GM18858 (cell line): ENCODE results near the gene PDE2A.

Source experiments
- ATAC-seq: cut with Tn5 transposase; IDR thresholded peaks from one replicate; pipeline ENCODE4 v1.9.1; 2021; ENCODE audit not compliant: unreplicated experiment

PDE2A gene

GRCh38 chr11:72637926-72638325 is 36.3 kb downstream of the PDE2A start:
- no peak for ATAC-seq

- ATAC-seq, result no peak
These were observed 37.0 kb downstream of the PDE2A start for GRCh38 chr11:72637198-72637597.

GRCh38 chr11:72636376-72636775 is 37.8 kb downstream of the PDE2A start:
- ATAC-seq, result no peak

DNA sequence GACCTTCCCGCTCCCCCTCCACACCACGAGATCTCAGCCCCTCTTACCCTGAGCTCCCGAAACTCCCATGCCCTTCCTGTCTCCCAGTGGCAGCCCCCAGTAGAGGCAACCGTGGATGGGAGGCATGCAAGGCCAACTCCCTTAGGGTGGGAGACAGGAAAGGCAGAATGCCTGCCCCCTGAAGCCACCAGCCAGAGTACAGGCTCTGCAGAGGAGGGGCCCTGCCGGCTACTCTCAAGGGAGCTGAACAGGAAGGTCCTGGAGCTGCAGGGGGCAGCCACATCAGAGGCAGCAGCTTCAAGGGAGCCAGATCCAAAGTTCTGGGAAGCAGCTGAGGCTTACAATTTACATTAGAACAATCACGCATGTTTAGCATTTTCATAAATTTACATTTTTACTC is 38.3 kb downstream of the PDE2A start:
- ATAC-seq, result no peak

DNA sequence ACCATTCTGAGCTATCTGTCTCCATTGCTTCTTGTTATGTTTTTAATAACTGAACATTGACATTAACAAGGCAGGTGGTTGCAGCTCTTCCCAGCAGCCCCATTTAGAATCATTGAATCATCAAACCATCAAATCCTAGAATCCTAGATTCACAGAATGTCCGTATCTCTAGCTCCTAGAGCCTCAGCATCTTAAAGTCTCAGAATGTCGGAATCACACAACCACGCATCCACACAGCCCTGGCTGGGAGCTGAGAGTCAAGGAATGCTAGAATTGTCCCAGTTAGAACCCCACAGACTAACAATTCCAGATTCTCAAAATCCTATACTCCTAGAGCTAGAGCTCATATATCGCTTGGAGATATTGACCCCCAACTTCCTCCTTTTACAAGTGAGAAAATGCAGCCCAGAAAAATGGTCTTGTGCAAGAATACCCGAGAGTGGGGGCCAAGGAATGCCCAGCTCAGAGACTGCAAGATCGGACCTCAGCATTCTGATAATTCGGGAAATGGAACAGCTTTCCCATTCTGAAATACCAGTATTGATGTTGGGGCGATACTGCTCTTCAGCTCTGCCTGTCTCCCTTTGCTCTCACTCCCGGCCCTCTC is 38.8 kb downstream of the PDE2A start:
- ATAC-seq, result no peak

GRCh38 chr11:72634472-72635095 is 39.6 kb downstream of the PDE2A start:
- no peak for ATAC-seq

DNA sequence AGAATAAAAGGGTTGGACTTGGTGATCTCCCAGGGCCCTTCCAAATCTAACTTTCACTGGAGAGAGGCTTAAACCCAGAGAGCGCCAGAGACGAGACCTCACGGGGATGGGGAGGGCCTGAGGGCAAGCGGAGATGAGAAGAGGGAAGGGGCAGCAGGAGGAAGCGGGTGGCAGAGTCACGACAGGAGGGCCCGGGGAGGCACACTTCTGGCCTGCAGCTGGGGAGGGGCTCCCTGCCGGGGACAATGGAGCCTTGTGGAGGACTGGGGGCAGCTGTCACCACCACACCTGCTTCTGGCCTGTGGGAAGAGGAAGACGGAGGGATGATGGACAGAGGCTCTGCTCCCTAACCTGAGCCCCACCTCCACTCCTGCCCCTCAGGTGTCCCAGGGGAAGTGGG is 40.2 kb downstream of the PDE2A start:
- no peak for ATAC-seq

DNA sequence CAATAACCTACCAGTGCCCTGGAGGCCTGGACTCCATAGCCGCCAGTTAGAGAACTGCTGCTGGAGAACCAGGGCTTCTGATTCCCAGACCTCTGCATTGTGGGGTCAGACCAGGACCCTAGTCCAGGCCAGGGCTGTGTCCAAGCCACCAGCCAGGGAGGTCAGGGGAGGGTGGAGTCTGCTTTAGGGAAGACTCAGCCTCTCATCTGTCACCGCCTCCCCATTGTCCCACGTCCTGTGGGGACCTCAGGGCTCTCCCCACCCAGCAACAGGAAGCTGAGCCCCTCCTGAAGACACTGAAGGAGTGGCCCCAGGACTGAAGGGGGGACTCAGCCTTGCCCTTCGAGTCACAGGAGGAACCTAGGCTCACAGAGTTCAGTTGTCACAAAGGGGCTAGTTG is 41.2 kb downstream of the PDE2A start:
- no peak for ATAC-seq

GRCh38 chr11:72631806-72632731 is 42.2 kb downstream of the PDE2A start:
- no peak for ATAC-seq

DNA sequence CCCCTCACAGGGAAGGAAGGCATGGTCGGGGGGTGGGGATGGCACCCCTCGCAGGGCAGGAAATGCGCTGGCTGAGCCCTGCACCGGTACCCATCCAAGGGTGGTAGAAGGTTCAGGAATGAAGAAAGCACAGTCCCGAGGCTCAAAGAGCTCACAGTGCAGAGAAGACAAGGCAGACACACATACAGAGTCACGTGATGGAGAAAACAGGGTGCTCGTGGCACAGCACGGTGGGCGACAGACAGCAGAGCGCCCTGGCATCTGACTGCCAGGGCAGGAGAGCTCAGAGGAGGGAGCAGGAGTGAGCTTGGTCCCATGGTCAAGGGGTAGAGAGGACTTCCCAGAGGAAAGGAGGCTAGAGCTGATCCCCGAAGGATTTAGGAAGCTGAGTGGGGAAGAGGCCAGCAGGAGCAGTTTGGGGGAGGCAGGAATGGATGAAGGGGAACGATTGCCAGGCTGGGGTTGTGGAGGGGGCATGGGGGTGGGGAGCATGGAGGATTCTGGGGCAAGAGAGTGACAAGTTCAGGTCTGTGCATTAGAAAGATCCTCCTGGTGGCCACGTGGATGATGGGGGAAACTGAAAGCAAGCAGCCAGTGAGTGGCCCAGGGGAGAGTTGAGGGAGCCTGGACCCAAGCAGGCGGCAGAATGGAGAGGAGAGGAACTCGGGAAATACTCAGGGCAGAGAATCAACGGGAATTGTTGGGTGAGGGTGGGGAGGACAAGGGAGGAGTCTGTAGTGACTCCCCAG is 43.9 kb downstream of the PDE2A start:
- ATAC-seq, result no peak

- ATAC-seq, result no peak
These were observed 45.0 kb downstream of the PDE2A start for GRCh38 chr11:72629266-72629665.

DNA sequence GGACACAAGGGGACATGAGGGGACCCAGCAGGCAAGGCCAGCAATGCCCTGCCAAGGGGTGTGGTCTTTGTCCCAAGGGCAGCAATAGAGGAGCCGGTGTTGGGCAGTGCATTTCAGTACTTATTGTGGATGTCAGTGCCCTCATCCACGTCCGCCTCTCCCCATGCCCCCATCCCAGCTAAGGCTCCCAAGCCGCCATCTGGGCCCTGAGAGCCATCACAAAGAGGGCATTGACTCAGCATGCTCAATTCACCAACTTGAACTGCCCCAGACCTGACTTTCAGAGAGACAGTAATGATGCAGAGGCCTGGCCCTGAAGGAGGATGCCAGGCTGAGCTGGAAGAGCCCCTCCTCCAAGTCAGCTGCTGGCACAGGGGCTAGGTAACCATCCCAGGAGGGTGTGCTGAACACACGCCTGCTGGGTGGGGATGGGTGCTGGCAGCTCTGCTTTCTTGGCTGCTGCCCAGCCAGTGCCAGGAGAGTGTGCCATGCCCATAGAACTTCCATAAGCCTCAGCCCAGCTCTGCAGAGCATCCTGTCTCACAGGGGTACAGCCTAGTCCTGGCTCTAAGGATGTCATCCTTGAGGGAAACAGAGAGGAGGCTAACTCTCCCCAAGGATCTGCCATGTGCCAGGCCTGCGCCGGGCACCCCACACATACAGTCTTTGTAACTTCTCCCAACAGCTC is 46.5 kb downstream of the PDE2A start:
- ATAC-seq, result no peak

DNA sequence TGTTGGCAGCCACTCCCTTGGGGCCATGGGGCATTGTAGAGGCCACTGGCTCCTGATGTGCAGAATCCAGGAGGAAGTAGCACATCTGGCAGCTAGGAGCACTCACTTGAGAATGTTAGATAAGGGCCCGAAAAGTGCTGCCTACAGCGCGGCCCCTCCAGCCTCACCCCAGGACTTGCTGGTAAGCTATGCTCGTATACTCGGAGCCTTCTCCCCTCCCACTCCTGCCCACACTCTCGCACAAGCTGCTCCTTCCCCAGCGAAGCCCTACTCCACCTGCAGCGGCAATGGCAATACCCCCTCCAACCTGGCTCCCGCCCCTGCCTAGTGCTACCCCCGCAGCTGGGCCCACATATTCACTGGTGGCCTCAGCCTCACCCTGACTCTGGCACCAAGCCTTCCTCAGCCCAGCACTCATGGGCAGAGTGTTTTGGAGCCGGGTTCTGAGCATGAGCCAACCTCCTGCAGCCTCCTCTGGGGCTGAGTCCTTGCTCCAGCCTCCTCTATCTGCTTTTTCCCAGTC is 47.7 kb downstream of the PDE2A start:
- no peak for ATAC-seq

- ATAC-seq, result no peak
These were observed 48.4 kb downstream of the PDE2A start for GRCh38 chr11:72625691-72626413.

DNA sequence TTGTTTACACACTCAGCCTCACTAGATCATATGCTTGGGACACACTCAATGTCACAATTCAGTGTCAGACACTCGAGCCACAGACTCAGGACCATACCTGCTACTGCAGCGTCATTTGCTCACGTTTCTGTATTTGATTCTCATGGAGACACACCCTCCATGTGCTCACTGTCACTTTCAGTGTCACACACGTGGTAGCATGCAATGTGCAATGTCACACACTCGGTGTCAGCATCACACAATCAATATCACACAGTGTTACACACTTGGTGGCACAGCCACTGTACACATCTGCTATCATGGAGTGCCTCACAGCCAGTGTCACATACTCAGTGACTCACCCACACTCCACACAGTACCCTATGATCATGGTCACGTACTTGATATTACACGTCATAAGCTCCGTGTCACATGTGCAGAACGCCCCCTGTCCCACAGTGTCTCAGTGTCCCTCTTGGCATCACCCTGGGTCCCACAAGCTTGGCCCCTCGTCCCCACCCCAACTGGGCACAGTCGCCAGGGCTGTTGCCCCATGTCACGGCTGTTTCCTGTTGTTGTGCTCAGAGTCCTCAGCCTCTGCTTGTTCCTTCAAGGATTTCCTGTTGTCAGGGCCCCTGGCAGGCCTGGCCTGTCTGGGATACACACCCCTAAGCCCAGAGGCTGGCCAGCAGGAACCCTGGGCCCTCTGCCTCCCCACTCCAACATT is 49.6 kb downstream of the PDE2A start:
- ATAC-seq, result no peak

DNA sequence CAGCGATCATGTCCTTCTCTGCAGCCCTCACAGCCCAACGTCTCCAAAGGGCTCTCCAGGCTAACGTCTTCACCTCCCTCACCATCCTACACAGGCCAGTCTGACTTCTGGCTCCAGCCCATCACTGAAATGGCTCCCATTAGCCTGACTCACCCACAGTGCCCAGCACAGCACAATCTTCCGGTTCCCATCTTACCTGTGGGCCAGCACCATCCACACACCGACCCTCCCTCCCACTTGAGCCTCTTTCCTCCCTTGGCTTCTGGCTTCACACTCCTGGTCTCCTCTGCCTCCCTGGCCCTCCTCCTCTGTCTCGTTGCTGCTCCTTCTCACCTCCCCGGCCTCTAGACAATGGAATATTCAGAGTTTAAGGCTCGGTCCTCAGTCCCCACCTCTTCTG is 51.2 kb downstream of the PDE2A start:
- ATAC-seq, result no peak

DNA sequence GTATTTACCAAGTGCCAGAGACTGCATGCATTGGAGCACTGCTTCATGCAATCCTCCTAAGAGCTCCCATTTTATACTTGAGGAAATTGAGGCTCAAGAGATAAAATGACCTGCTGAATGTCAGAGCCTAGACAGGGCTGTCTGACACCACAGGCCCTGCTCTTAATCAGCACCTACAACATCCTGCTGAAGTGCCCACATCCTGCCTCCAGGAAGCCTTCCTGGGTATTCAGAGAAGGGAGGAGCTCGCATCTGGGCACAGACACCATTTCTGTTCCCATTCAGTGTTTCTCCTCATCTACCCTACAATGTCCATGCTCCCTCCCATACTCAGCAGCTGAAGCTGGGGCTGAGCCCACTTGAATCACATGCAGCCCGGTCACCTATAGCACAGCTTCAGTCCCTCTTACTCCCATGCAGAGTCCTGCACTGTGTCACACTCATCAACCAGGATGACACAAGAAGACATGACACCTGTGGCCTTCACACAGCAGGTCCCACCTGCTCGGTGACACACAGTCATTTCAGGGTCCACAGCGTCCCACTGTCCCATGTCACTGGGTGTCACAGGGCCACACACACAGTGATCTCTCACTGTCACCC is 53.1 kb downstream of the PDE2A start:
- no peak for ATAC-seq

DNA sequence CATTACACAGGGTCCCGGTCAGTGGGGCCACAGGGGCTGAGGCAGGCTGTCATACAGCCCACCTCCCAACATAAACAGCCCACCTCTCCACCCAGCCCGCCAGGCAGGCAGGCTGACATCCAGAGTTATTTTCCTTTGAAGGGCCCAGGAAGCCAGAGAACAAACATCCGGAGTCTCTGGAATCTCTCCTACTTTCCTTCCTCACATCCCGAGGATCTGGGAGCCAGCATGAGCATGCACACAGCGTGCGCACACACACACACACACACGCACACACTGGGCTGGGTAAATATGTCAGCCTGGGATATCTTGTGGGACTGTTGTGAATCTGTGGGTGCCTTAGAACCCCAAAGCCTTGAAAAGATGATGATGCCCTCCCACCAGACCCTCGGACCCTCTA is 55.4 kb downstream of the PDE2A start:
- no peak for ATAC-seq
